ENCODE measurements around the gene ST8SIA4. TPM values are rescaled to one million over a fixed set of nuclear protein-coding genes. Genes with fewer than 3 reads are reported as not detected.

The ST8SIA4 gene
- total and polyA plus RNA-seq, 5 experiments from 2014 or later = 6.8 to 28.1 (median 10.9) TPM

- peaks cover 0 to under 1% (median 0%) of the 10 kb centered on the region in 9 donors for H3K9me3 Mint-ChIP-seq
- peak overlapping the region in 1 of 10 donors; percentile 36 for H3K27ac Mint-ChIP-seq
- no peak for DNase-seq
- H3K36me3 Mint-ChIP-seq = peaks cover 6 to 32% (median 22%) of the 10 kb centered on the region in 3 donors
- no peaks in the 10 kb centered on the region for H3K27me3 Mint-ChIP-seq
- ATAC-seq = no peak
- H3K4me1 Mint-ChIP-seq = peaks cover 11 to 30% (median 22%) of the 10 kb centered on the region in 4 donors
- POLR2A ChIA-PET = no interaction called here
- H3K4me3 Mint-ChIP-seq = no peak overlapping the region
These were observed 38.2 kb downstream of the ST8SIA4 start for GRCh38 chr5:100864931-100865330.

DNA sequence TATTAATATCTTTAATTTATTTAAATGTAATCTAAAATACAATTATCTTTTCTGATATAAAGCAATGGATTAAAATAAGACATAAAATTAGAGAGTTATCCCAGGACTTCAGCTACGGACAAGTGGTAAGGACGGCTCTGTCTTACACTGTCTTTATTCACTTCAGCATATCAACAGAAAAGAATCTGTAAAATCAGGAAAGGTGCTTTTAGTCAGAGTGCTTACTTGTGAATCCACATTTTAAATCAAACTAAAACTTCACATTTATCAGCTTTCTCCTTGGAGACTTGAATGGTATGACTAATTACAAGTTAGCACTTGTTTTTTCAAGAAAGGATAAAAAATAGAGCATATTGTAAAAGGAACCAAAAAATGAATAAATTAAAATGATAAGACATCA, 39.3 kb downstream of the ST8SIA4 start:
- DNase-seq = no peak
- no peak overlapping the region for H3K4me3 Mint-ChIP-seq
- ATAC-seq = no peak
- no peak overlapping the region for H3K27ac Mint-ChIP-seq
- H3K9me3 Mint-ChIP-seq = no peaks in the 10 kb centered on the region
- peaks cover 6 to 26% (median 16%) of the 10 kb centered on the region in 3 donors for H3K36me3 Mint-ChIP-seq
- POLR2A ChIA-PET = no interaction called here
- H3K27me3 Mint-ChIP-seq = no peaks in the 10 kb centered on the region
- H3K4me1 Mint-ChIP-seq = peaks cover 11 to 36% (median 22%) of the 10 kb centered on the region in 4 donors

GRCh38 chr5:100861148-100861547, 41.9 kb downstream of the ST8SIA4 start:
- Mint-ChIP-seq H3K36me3 (peaks cover 6 to 29% (median 14%) of the 10 kb centered on the region in 3 donors), H3K9me3 (no peaks in the 10 kb centered on the region), H3K27ac (peak overlapping the region in 1 of 10 donors; percentile 52), H3K27me3 (no peaks in the 10 kb centered on the region), H3K4me1 (peaks cover 14 to 37% (median 29%) of the 10 kb centered on the region in 4 donors), H3K4me3 (no peak overlapping the region)
- ATAC-seq = no peak
- no peak for DNase-seq
- POLR2A ChIA-PET = no interaction called here

GRCh38 chr5:100860407-100860806, 42.7 kb downstream of the ST8SIA4 start:
- ATAC-seq (no peak), DNase-seq (no peak)
- no peak overlapping the region for H3K4me3 Mint-ChIP-seq
- H3K36me3 Mint-ChIP-seq = peaks cover 4 to 36% (median 17%) of the 10 kb centered on the region in 3 donors
- H3K4me1 Mint-ChIP-seq = peaks cover 16 to 40% (median 32%) of the 10 kb centered on the region in 4 donors
- H3K27ac Mint-ChIP-seq = peak overlapping the region in 1 of 10 donors; percentile 11
- POLR2A ChIA-PET = no interaction called here
- no peaks in the 10 kb centered on the region for H3K27me3 Mint-ChIP-seq
- no peaks in the 10 kb centered on the region for H3K9me3 Mint-ChIP-seq

DNA sequence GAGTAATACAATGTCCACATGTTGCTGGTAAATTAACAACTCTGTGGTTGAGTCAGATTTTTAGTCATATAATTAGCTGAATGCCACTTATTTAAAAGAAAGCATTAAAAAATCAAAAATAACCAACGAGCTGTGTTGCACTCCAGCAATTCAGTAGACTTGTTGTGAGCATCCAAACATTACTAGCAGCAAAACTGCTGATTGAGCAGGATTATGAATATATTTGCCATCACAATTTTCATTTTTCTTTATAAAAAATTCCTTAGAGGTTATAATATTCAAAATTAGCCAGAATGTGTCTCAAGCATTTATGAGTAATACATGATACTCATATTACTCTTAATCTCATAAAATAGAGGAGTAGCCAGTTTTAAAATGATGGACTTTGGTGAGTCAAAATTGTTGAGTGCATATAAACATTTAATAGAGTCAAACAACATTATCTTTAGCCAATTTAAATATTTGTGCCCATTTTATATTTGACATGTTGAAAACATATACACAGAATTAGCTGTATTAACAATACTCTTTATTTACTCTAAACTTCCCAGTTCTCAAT, 44.0 kb downstream of the ST8SIA4 start:
- H3K27ac Mint-ChIP-seq = peak overlapping the region in 1 of 10 donors; percentile 25
- DNase-seq = no peak
- POLR2A ChIA-PET = no interaction called here
- no peaks in the 10 kb centered on the region for H3K9me3 Mint-ChIP-seq
- peaks cover 21 to 51% (median 40%) of the 10 kb centered on the region in 4 donors for H3K4me1 Mint-ChIP-seq
- H3K27me3 Mint-ChIP-seq = no peaks in the 10 kb centered on the region
- ATAC-seq = no peak
- peaks cover 0 to 42% (median 26%) of the 10 kb centered on the region in 3 donors for H3K36me3 Mint-ChIP-seq
- no peak overlapping the region for H3K4me3 Mint-ChIP-seq

DNA sequence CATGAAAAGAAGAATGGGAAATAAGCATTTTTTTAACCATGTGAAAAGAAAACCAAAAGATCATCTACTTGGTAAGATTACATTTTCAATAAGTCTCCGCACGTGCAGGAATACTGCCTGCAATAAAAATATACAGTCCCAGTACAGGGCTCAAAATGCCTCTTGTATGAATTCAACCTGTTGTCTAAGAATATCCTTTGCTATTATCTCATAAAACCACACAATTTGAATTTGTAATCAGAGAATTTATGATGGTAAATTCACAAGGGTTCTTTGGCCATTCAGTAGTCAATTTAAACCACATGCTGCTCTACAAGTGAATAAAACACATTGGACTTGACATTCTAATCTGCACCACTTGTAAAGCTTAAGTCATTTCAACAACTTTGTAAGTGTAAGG, 46.6 kb downstream of the ST8SIA4 start:
- POLR2A ChIA-PET = interaction anchor here (1.9 kb wide), 1 partner anchor 46 kb away, joined by 6 read pairs; the partner anchor contains the start of gene ST8SIA4
- no peak for ATAC-seq
- Mint-ChIP-seq H3K4me1 (peaks cover 25 to 62% (median 51%) of the 10 kb centered on the region in 4 donors), H3K4me3 (peak overlapping the region in 1 of 10 donors; percentile 2), H3K27ac (peak overlapping the region in 4 of 10 donors; percentile 18 to 70 (median 55)), H3K27me3 (no peaks in the 10 kb centered on the region), H3K36me3 (peaks cover 0 to 51% (median 19%) of the 10 kb centered on the region in 3 donors), H3K9me3 (no peaks in the 10 kb centered on the region)
- DNase-seq = no peak

GRCh38 chr5:100855937-100856430, 47.1 kb downstream of the ST8SIA4 start:
- POLR2A ChIA-PET = interaction anchor here (1.9 kb wide), 1 partner anchor 46 kb away, joined by 6 read pairs; the partner anchor contains the start of gene ST8SIA4
- peaks cover 24 to 61% (median 47%) of the 10 kb centered on the region in 4 donors for H3K4me1 Mint-ChIP-seq

DNA sequence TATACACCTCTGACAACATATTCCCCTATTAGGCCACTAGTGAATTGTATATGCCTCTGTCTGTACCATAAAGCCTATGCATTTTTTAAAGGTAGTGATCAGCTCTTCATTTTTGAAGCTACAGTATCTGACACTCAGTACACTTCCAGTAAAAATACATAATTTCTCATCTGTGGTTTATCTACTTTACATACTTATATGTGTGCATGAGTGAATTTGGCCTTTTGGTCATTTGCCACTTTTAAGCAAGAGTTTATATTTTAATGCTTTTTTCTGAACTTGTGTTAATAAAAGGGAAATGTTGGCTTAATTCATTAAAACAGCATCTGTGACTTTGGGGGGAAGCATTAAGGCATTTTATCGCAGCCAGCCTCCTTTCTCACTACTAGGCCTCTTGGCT, 47.8 kb downstream of the ST8SIA4 start:
- POLR2A ChIA-PET = interaction anchor here (1.9 kb wide), 1 partner anchor 47 kb away, joined by 6 read pairs; the partner anchor contains the start of gene ST8SIA4
- Mint-ChIP-seq H3K36me3 (peaks cover 0 to 47% (median 18%) of the 10 kb centered on the region in 3 donors), H3K27me3 (no peaks in the 10 kb centered on the region), H3K9me3 (no peaks in the 10 kb centered on the region), H3K27ac (peak overlapping the region in 7 of 10 donors; percentile 7 to 84 (median 33)), H3K4me3 (no peak overlapping the region), H3K4me1 (peaks cover 21 to 56% (median 44%) of the 10 kb centered on the region in 4 donors)
- ATAC-seq (no peak), DNase-seq (no peak)

More at GRCh38 chr5:100855937-100856430, 47.1 kb downstream of the ST8SIA4 start:
- peak overlapping the region in 4 of 10 donors; percentile 10 to 70 (median 29) for H3K27ac Mint-ChIP-seq
- no peak for ATAC-seq
- no peaks in the 10 kb centered on the region for H3K27me3 Mint-ChIP-seq
- no peak overlapping the region for H3K4me3 Mint-ChIP-seq
- DNase-seq = no peak
- peaks cover 0 to 51% (median 18%) of the 10 kb centered on the region in 3 donors for H3K36me3 Mint-ChIP-seq
- H3K9me3 Mint-ChIP-seq = no peaks in the 10 kb centered on the region

- ATAC-seq (no peak), DNase-seq (no peak)
- Mint-ChIP-seq H3K27me3 (no peaks in the 10 kb centered on the region), H3K4me1 (peaks cover 18 to 49% (median 39%) of the 10 kb centered on the region in 4 donors), H3K27ac (peak overlapping the region in 8 of 10 donors; percentile 7 to 90 (median 36)), H3K9me3 (no peaks in the 10 kb centered on the region), H3K4me3 (peak overlapping the region in 1 of 10 donors; percentile 17), H3K36me3 (peaks cover 0 to 44% (median 18%) of the 10 kb centered on the region in 3 donors)
- POLR2A ChIA-PET = no interaction called here
These were observed 48.5 kb downstream of the ST8SIA4 start for GRCh38 chr5:100854591-100854990.

DNA sequence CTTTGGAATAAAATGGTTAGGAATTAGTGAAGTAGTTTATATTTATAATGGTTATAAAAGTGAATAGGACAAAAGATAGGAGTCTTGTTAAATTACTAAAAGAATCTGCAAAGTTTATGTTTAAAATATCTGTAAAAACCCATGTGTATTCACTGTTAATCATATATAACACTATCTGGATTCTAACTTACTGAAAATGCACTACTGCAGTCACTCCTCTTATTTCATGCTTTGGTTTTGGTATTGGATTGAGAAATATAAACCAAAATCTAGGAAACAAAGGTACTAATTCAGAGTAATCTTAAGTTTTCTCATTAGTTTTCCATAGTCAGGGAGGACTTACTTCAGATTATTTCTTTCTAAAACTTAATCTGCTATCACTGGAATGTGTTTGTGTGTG, 49.5 kb downstream of the ST8SIA4 start:
- Mint-ChIP-seq H3K27ac (peak overlapping the region in 6 of 10 donors; percentile 10 to 84 (median 76)), H3K4me3 (peak overlapping the region in 3 of 10 donors; percentile 11 to 34 (median 14)), H3K27me3 (no peaks in the 10 kb centered on the region), H3K4me1 (peaks cover 18 to 45% (median 36%) of the 10 kb centered on the region in 4 donors), H3K36me3 (peaks cover 0 to 51% (median 18%) of the 10 kb centered on the region in 3 donors), H3K9me3 (no peaks in the 10 kb centered on the region)
- ATAC-seq (no peak), DNase-seq (no peak)
- POLR2A ChIA-PET = no interaction called here

- peak; percentile 35 for ATAC-seq
- peaks cover 0 to 51% (median 18%) of the 10 kb centered on the region in 3 donors for H3K36me3 Mint-ChIP-seq
- peaks cover 18 to 42% (median 33%) of the 10 kb centered on the region in 4 donors for H3K4me1 Mint-ChIP-seq
- H3K27me3 Mint-ChIP-seq = no peaks in the 10 kb centered on the region
- POLR2A ChIA-PET = no interaction called here
- H3K27ac Mint-ChIP-seq = peak overlapping the region in 9 of 10 donors; percentile 10 to 85 (median 34)
- H3K4me3 Mint-ChIP-seq = peak overlapping the region in 6 of 10 donors; percentile 4 to 50 (median 24)
- no peaks in the 10 kb centered on the region for H3K9me3 Mint-ChIP-seq
- peak in 1 of 10 donors; percentile 3 for DNase-seq
These were observed 50.1 kb downstream of the ST8SIA4 start for GRCh38 chr5:100852988-100853449.

- Mint-ChIP-seq H3K4me3 (no peak overlapping the region), H3K27ac (no peak overlapping the region), H3K36me3 (peaks cover 0 to 54% (median 18%) of the 10 kb centered on the region in 3 donors), H3K9me3 (no peaks in the 10 kb centered on the region), H3K27me3 (no peaks in the 10 kb centered on the region), H3K4me1 (peaks cover 18 to 42% (median 33%) of the 10 kb centered on the region in 4 donors)
- ATAC-seq (no peak), DNase-seq (no peak)
- POLR2A ChIA-PET = interaction anchor here (1.3 kb wide), 1 partner anchor 50 kb away, joined by 3 read pairs; no protein-coding TSS in a partner anchor
These were observed 51.0 kb downstream of the ST8SIA4 start for GRCh38 chr5:100852051-100852450.

- Mint-ChIP-seq H3K4me3 (no peak overlapping the region), H3K27ac (peak overlapping the region in 3 of 10 donors; percentile 27 to 37 (median 36)), H3K27me3 (no peaks in the 10 kb centered on the region), H3K36me3 (peaks cover 0 to 31% (median 11%) of the 10 kb centered on the region in 3 donors), H3K4me1 (peaks cover 3 to 37% (median 26%) of the 10 kb centered on the region in 4 donors), H3K9me3 (no peaks in the 10 kb centered on the region)
- no peak for DNase-seq
- POLR2A ChIA-PET = no interaction called here
- no peak for ATAC-seq
These were observed 56.3 kb downstream of the ST8SIA4 start for GRCh38 chr5:100846772-100847171.

All from naive thymus-derived CD8-positive, alpha-beta T cell (primary cell).